SKM-1 (cell line): ENCODE results near the gene NME9.
"Not testable (repeated sequence)": the region's sequence is repeated elsewhere in the genome, so short reads cannot be mapped to it uniquely, and the experiment has no call there.

ENCODE experiments used
- DNase-seq: peaks from one replicate; lab custom pipeline; 2025; ENCODE audit not compliant: unreplicated experiment; lab: John Stamatoyannopoulos, UW

NME9 gene

GRCh38 chr3:138329127-138329983 is at the start of gene NME9:
Gene NME9 (minus strand): TSS chr3:138329851. CDS start chr3:138329335, 516 bp downstream.
- peak; percentile 38 for DNase-seq

- DNase-seq: no peak
These were observed 49.3 kb upstream of the NME9 start for GRCh38 chr3:138378990-138379389.

DNA sequence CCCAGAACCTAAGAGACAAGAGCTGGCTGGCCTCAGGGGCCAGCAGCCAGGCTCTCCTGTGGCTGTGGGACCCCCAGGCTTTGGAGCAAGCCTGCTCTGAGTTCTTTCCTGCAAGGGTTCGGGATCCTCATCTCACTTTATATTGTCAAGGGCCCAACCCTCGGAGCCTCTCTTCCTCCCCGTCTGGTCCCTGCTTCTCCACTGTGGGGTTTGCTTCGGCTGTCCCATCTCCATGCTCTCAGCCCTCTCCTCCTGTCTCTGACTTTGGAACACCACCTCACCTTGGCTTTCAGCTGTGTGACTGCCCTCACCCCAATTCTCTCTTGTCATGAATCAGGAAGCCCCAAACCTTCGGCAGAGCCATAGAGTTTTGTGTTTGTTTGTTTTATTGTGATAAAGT is 48.7 kb upstream of the NME9 start:
- DNase-seq: no peak

GRCh38 chr3:138377804-138378203 is 48.2 kb upstream of the NME9 start:
- no peak for DNase-seq

DNA sequence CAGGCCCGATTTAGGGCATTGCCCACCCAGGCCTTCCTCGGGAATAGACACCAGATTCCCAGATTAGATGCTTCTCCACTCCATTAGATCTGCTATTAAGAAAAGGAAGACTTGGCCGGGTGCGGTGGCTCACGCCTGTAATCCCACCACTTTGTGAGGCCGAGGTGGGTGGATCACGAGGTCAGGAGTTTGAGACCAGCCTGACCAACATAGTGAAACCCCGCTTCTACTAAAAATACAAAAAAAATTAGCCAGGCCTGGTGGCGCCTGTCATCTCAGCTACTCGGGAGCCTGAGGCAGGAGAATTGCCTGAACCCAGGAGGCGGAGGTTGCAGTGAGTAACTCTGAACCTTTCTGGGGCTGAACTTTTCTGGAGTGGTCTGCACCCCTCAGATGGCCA is 47.6 kb upstream of the NME9 start:
- DNase-seq: not testable (repeated sequence)

DNA sequence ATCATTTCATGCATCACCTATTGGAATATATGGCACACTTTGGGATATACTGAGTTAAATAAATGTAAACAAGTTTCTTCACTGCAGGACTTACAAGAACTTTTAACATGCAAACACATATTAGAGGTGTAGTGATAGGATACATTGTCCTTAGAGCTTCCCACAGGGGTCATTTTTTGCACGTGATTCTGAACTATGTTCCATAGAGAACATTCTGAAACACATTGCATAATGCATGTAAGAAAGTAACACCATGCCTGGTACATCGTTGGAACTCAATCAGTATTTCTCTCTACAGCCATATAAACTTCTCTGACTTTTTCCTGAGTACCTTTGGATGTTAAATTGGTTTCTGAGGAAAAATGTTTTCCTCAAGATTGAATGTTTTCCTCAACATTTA is 47.0 kb upstream of the NME9 start:
- no peak for DNase-seq

DNA sequence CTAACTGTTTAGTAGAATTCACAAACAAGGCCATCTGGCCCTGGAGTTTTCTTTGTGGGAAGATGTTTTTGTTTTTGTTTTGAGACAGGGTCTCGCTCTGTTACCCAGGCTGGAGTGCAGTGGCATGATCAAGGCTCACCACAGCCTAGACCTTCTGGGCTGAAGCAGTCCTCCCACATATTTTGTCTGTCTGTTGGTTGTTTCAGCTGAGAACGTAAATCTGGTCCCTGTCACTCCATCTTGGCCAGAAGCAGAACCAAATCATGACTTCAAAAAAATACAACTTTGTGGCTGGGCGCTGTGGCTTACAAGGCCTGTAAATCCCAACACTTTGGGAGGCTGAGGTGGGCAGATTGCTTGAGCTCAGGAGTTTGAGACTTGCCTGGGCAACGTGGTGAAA is 45.8 kb upstream of the NME9 start:
- no peak for DNase-seq

DNA sequence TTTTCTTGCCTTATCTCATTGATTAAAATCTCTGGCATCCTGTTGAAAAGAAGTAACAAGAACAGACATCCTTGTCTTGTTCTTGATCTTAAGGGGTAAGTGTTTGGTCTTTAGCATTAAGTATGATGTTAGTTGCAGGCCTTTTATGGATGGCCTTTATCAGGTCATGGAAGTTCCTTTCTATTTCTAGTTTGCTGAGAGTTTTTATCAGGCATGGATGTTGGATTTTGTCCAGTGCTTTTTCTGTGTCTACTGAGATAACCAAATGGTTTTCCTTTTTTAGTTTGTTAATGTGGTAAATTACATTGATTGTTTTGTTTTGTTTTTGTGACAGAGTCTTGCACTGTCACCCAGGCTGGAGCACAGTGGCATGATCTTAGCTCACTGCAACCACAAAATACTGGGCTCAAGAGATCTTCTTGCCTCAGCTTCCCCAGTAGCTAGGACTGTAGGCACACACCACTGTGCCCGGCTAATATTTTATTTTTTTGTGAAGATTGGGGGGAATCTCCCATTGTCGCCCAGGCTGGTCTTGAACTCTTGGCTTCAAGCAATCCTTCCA is 45.0 kb upstream of the NME9 start:
- no peak for DNase-seq

GRCh38 chr3:138373736-138374094 is 44.1 kb upstream of the NME9 start:
- DNase-seq: no peak

DNA sequence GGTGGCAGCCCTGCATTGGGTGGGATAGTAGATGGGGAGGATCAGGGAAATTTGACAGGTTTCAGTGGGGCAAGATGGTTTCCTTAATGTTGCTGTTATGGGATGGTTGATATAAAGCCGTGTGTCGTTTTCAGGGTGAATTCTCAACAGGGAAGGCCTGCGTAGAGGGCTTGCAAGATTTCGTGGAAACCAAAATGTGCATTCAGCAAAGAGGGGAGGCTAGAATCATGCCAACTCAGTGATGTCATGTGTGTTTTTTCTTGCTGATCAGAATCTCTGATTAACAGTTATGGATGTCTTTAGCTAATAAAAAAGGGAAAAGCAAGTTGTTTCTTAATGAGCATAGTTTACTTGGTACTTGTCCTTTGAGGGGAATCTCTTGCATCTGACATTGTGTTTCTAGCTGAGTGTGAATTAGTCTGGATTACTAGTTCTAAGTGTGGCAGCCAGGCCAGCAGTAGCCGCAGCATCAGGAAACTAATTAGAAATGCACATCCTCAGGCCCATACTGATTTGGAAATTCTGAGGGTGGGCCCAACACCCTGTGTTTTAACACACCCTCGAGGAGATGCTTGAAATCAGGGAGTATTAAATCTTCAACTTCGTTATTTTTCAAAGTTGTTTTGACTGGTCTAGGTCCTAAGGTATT is 43.6 kb upstream of the NME9 start:
- DNase-seq: no peak

- DNase-seq: peak; percentile 72
These were observed 41.7 kb upstream of the NME9 start for GRCh38 chr3:138371070-138371965.

DNA sequence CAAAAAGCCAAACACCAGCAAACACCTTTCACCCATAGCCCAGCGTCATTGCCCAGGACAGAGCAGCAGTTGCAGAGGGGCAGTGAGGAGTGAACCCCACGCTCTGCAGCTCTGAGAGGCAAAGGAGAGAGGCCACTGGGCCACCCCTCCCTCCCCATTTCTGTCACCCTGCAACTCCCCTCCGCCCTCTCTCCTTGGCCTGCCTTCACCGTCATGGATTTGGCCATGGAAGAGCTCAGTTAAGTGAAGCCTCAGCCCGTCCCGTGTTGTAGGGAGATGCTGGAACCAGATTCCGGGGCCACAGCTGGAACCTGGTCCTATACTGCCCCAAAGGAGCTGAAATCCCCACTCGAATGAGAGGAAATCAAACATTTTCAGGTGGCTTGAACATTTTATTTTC is 40.7 kb upstream of the NME9 start:
- DNase-seq: no peak

- no peak for DNase-seq
These were observed 39.7 kb upstream of the NME9 start for GRCh38 chr3:138369151-138369900.

GRCh38 chr3:138367911-138368310 is 38.3 kb upstream of the NME9 start:
- DNase-seq: no peak

DNA sequence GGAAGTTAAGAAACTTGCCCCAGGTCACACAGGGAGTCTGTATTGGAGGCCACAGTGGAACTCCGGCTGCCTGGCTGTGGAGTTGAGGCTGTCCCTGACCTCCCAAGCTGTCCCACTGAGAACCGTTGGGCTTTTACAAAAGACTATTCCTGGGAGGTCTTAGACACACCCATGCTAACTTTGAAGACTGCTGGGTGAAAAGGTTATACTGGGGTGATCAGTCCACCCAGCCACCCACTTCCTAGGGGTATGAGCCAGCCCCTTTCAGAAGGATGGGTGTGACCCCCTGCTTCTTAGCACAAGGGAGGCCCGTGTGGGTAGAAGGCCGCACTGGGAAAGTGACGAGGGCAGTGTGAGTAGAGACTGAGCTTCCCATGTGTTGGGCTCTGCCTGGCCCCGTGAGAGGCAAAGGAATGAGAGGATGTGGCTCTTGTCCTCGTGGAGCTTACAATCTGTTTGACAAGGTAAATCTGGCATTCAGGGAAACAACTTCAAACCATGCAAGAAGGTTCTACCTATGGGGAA is 37.7 kb upstream of the NME9 start:
- no peak for DNase-seq

DNA sequence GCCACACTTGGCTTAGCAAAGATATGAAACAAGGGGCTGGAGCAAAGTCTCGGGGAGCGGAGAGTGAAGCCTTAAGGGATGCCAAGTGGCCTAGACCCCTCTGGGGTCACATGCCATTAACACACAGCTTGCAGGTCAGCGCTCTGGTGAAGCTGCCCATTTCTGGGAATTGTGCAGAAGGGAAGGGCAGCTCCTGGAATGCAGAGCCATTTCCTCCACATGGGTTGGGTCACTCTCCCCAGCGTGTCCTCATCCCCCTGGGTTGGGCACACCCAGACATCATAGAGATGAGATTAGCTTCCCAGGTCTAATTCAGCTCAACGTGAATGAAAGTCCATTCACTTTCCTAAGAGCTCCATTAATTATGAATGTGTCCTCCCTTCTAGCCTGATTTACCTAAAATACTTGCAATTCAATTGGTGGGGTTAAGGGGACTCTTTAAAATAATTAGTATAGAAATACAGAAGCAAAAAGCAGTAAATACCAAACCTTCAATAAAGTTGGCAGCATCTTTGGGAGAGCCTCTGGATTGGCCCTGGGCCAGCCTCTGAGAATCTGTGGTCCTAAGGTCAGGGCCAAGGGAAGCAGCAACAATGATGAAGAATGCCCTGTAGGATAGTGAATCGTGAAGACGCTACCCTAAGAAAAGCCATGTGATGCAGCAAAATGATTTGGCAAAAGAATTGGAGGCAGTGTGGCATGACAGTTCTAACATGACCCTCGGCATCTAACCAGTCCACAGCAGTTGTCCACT is 36.5 kb upstream of the NME9 start:
- DNase-seq: no peak

- no peak for DNase-seq
These were observed 35.6 kb upstream of the NME9 start for GRCh38 chr3:138365253-138365555.

GRCh38 chr3:138364356-138365252 is 35.0 kb upstream of the NME9 start:
- DNase-seq: no peak

DNA sequence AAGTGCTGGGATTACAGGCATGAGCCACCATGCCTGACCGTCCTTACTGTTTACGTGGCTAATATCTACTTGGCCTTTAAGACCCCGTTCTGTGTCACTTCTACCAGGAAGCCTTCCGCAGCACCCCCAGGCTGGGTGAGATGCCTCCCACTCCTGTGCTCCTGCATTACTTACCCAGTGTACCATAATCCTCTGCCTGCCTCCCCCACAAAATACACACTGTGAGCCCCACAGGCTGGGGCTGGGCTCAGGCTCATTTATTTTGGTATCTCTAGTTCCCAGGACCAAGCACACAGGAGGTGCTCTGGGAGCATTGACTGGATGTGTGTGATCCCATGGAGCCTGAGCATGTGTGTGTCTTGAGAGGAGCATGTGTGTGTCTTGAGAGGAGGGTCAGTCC is 33.7 kb upstream of the NME9 start:
- no peak for DNase-seq
